Mammary epithelial cell (primary cell): ENCODE measurements around the gene UTP3.

ENCODE experiments used
- CTCF ChIP-seq, 2 donors: IDR thresholded peaks in 1 of 2; conservative IDR thresholded peaks in 1 of 2; 2 replicates each; pipeline ENCODE4 v1.5.1; 2011 to 2012; ENCODE audit warnings: inconsistent platforms in 2 of 2, low read length in 2 of 2, mild to moderate bottlenecking in 2 of 2, control low read depth in 1 of 2, low read depth in 1 of 2; ENCODE audit not compliant: insufficient read depth in 1 of 2; ENCODE audit errors: extremely low read depth in 1 of 2
- EZH2 ChIP-seq: IDR thresholded peaks from 2 replicates; pipeline ENCODE4 v1.6.1; 2012; ENCODE audit warnings: low read length, inconsistent platforms, borderline replicate concordance

- TF ChIP-seq EZH2 (no peak), CTCF (conservative IDR thresholded peaks at IDR 0.05 in 1 of 2, IDR thresholded peaks at IDR 0.05 in 1 of 2; ENCODE audit: extremely low read depth in 1 of 2, insufficient read depth in 1 of 2, low read depth in 1 of 2, low read length in 2 of 2) (no peak)
Measured at GRCh38 chr4:70691661-70692060, 3.3 kb downstream of the UTP3 start.
